ENCODE measurements around the gene HTR4. TPM values are rescaled to one million over a fixed set of nuclear protein-coding genes. Genes with fewer than 3 reads are reported as not detected.

The HTR4 gene
- total and polyA plus RNA-seq, 2 of the 4 experiments (the other 2 are of a cell fraction), result not detected

GRCh38 chr5:148446611-148447010 is 207.7 kb downstream of the HTR4 start:
- intact Hi-C loops (cut with micrococcal nuclease) (no loop called here), in situ Hi-C loops (cut with MboI; ENCODE audit: low sequenced_read_pairs) (loop anchor here (5.0 to 25.0 kb wide), 4 partner anchors 281 to 791 kb away; no protein-coding TSS in a partner anchor), dilution Hi-C loops (cut with HindIII; ENCODE audit: low sequenced_read_pairs, unreplicated experiment) (no loop called here)
- Histone ChIP-seq H3K9me1 (ENCODE audit: insufficient read depth, low read length) (no peaks in the 10 kb centered on the region; the same call in 1 of the 2 replicates), H3K4me3 (ENCODE audit: insufficient read depth, low read depth, low read length) (no peak overlapping the region), H4K20me1 (ENCODE audit: insufficient read depth, low read length) (no peaks in the 10 kb centered on the region), H4K5ac (ENCODE audit: low read depth, low read length) (no peak overlapping the region), H3K4ac (ENCODE audit: low read depth, low read length) (no peak overlapping the region), H3K9ac (ENCODE audit: low read depth, low read length) (no peak overlapping the region), H2BK120ac (ENCODE audit: low read depth, low read length) (no peak overlapping the region), H2AK9ac (replicated peaks; ENCODE audit: low read depth, low read length, poor library complexity) (no peak overlapping the region), H3K23ac (ENCODE audit: low read depth, low read length) (no peak overlapping the region), H3K18ac (ENCODE audit: low read depth, low read length) (no peak overlapping the region), H4K8ac (ENCODE audit: low read depth in 2 of 2, low read length in 2 of 2) (no peak overlapping the region), H3K56ac (ENCODE audit: extremely low read depth, insufficient read depth, low read length) (no peak overlapping the region), H3K4me1 (ENCODE audit: control insufficient read depth, insufficient read depth, low read length) (no peaks in the 10 kb centered on the region), H3K14ac (replicated peaks; ENCODE audit: low read depth, low read length) (no peak overlapping the region), H3K4me2 (ENCODE audit: low read depth, low read length) (no peak overlapping the region), H2BK15ac (ENCODE audit: low read depth, low read length) (no peak overlapping the region), H3K79me1 (ENCODE audit: low read depth in 1 of 2, low read length in 2 of 2) (no peaks in the 10 kb centered on the region), H2AK5ac (ENCODE audit: low read depth, low read length) (no peak overlapping the region), H2BK20ac (ENCODE audit: low read depth, low read length) (no peak overlapping the region), H3K27me3 (ENCODE audit: control insufficient read depth, insufficient read depth, low read length) (peaks cover 6% of the 10 kb centered on the region), H3K9me3 (ENCODE audit: control insufficient read depth, insufficient read depth, low read length) (no peaks in the 10 kb centered on the region), H2AFZ (replicated peaks; ENCODE audit: low read length, poor library complexity) (no peak overlapping the region), H4K91ac (ENCODE audit: insufficient read depth, low read depth, low read length) (no peak overlapping the region), H2BK5ac (ENCODE audit: low read depth, low read length, poor library complexity, severe bottlenecking) (no peak overlapping the region), H3K27ac (ENCODE audit: insufficient read depth, low read length) (no peak overlapping the region), H3K36me3 (ENCODE audit: control insufficient read depth, insufficient read depth, low read length) (peaks cover 5% of the 10 kb centered on the region; the same call in 1 of the 2 replicates)
- no peak for ATAC-seq (ENCODE audit: low read depth)
- CTCF ChIA-PET, result interaction anchor here (8.9 kb wide), 1 partner anchor 284 kb away, joined by 59 read pairs; no protein-coding TSS in a partner anchor
- no CpG with 5 or more reads among the region's 2 CpGs for WGBS, 2 experiments (ENCODE audit: extremely low coverage in 2 of 2, insufficient read length in 1 of 2)
- no peak for DNase-seq
- TF ChIP-seq CEBPB (IDR thresholded peaks at IDR 0.05; ENCODE audit: low read depth, low read length), result no peak
- no peak for TF ChIP-seq MAFK (IDR thresholded peaks at IDR 0.05; ENCODE audit: low read depth, low read length)
- TF ChIP-seq ELK1 (IDR thresholded peaks at IDR 0.05; ENCODE audit: borderline replicate concordance, low read depth, low read length), result no peak
- POLR2A ChIA-PET (ENCODE audit: unreplicated experiment), result interaction anchor here (0.6 kb wide), 1 partner anchor 14 kb away, joined by 3 read pairs; no protein-coding TSS in a partner anchor
- BruUV-seq (replicated peaks), result no TSS peak

Measured in IMR-90 (cell line).